SK-N-SH (cell line): ENCODE data around the gene EN2. TPM values are rescaled to one million over a fixed set of nuclear protein-coding genes. Genes with fewer than 3 reads are reported as not detected.

ENCODE experiments used
- CTCF ChIA-PET: fragments of 300-600, 350-600 bp; formaldehyde crosslinking; extraction: SDS; loops from one replicate; lab custom pipeline; 2021; lab: Yijun Ruan, JAX
- POLR2A ChIA-PET: fragments of 350-600 bp; sonication (Branson Sonifier 250); formaldehyde crosslinking; extraction: SDS; loops from one replicate; lab custom pipeline; 2020; ENCODE audit warnings: antibody characterized with exemption, inconsistent platforms; lab: Yijun Ruan, JAX
- DNase-seq: peaks from one replicate; pipeline ENCODE4 v3.0.0; 2012
- H2AFZ ChIP-seq: fragments of 200-600 bp; sonication (generic); 2 replicates; pipeline ENCODE4 v1.8.1; 2016; ENCODE audit warnings: antibody characterized with exemption, mild to moderate bottlenecking, low read depth
- H3F3A ChIP-seq: fragments of 200-600 bp; sonication (generic); replicated peaks from 2 replicates; pipeline ENCODE3; 2016; ENCODE audit warnings: antibody characterized with exemption, mild to moderate bottlenecking; ENCODE audit not compliant: insufficient read depth
- H3K27ac ChIP-seq, 2 experiments: fragments of 200-500 bp in 1 of 2; fragments of 200-600 bp in 1 of 2; sonication (Bioruptor generic) in 1 of 2; sonication (generic), shearing (Covaris generic) in 1 of 2; 2 replicates each; pipeline versions ENCODE4 v1.5.1 to v1.6.1; 2014 to 2016; ENCODE audit warnings: low read depth in 2 of 2, inconsistent platforms in 1 of 2, low read length in 1 of 2, mild to moderate bottlenecking in 1 of 2, mixed read lengths in 1 of 2
- H3K27me3 ChIP-seq: fragments of 200-600 bp; sonication (generic), shearing (Covaris generic); 2 replicates; pipeline ENCODE4 v1.6.1; 2016; ENCODE audit warnings: mixed run types; ENCODE audit not compliant: insufficient read depth
- H3K36me3 ChIP-seq, 2 experiments: fragments of 200-500 bp in 1 of 2; fragments of 200-600 bp in 1 of 2; sonication (Bioruptor generic) in 1 of 2; sonication (generic) in 1 of 2; replicated peaks in 1 of 2; 2 replicates each; pipeline versions ENCODE3 to v1.5.1; 2014 to 2016; ENCODE audit warnings: low read length in 1 of 2, mild to moderate bottlenecking in 1 of 2; ENCODE audit not compliant: insufficient read depth in 2 of 2, control insufficient read depth in 1 of 2
- H3K4me1 ChIP-seq, 2 experiments: fragments of 200-500 bp in 1 of 2; fragments of 200-600 bp in 1 of 2; sonication (Bioruptor generic) in 1 of 2; sonication (generic), shearing (Covaris generic) in 1 of 2; 2 replicates each; pipeline versions ENCODE4 v1.5.1 to v1.6.1; 2014 to 2016; ENCODE audit warnings: low read depth in 1 of 2, low read length in 1 of 2, mixed run types in 1 of 2; ENCODE audit not compliant: insufficient read depth in 2 of 2, control insufficient read depth in 1 of 2
- H3K4me2 ChIP-seq: fragments of 200-600 bp; sonication (generic), shearing (Covaris generic); 2 replicates; pipeline ENCODE4 v1.6.1; 2017; ENCODE audit warnings: mixed run types
- H3K4me3 ChIP-seq, 2 experiments: fragments of 200-500 bp in 1 of 2; fragments of 200-600 bp in 1 of 2; sonication (Bioruptor generic) in 1 of 2; sonication (generic), shearing (Covaris generic) in 1 of 2; 2 replicates each; pipeline versions ENCODE4 v1.5.1 to v1.8.1; 2014 to 2016; ENCODE audit warnings: low read depth in 2 of 2, inconsistent platforms in 1 of 2, low read length in 1 of 2, mild to moderate bottlenecking in 1 of 2, mixed read lengths in 1 of 2, moderate library complexity in 1 of 2
- H3K79me2 ChIP-seq: fragments of 200-600 bp; sonication (generic); 2 replicates; pipeline ENCODE4 v1.8.1; 2017; ENCODE audit warnings: mild to moderate bottlenecking; ENCODE audit not compliant: insufficient read depth
- H3K9ac ChIP-seq: fragments of 200-600 bp; sonication (generic); 2 replicates; pipeline ENCODE4 v1.6.1; 2017; ENCODE audit warnings: mixed run types
- H3K9me2 ChIP-seq: fragments of 200-600 bp; sonication (generic); 2 replicates; pipeline ENCODE4 v1.6.1; 2017; ENCODE audit warnings: mixed run types
- H3K9me3 ChIP-seq: fragments of 200-600 bp; sonication (generic); 2 replicates; pipeline ENCODE4 v1.6.1; 2017; ENCODE audit warnings: mixed run types, mild to moderate bottlenecking, moderate library complexity
- H4K20me1 ChIP-seq: fragments of 200-600 bp; sonication (generic); 2 replicates; pipeline ENCODE4 v1.6.1; 2017; ENCODE audit warnings: mild to moderate bottlenecking, mixed run types; ENCODE audit not compliant: insufficient read depth
- EZH2phosphoT487 ChIP-seq: fragments of 200-600 bp; sonication (generic); IDR thresholded peaks from 2 replicates; pipeline ENCODE4 v1.6.1; 2017; ENCODE audit warnings: low read depth, mixed run types, mild to moderate bottlenecking, antibody characterized with exemption, moderate library complexity, borderline replicate concordance
- RCOR1 ChIP-seq: fragments of 150-350 bp; IDR thresholded peaks from 2 replicates; pipeline ENCODE4 v1.6.1; 2017; ENCODE audit warnings: antibody characterized with exemption, low read length
- RXRA ChIP-seq: IDR thresholded peaks from 2 replicates; pipeline ENCODE4 v1.4.0; 2012; ENCODE audit warnings: low read depth, mild to moderate bottlenecking, borderline replicate concordance
- TAF1 ChIP-seq: IDR thresholded peaks from 2 replicates; pipeline ENCODE4 v1.6.1; 2012; ENCODE audit warnings: low read depth, mild to moderate bottlenecking, low read length, moderate library complexity, borderline replicate concordance
- TCF12 ChIP-seq: IDR thresholded peaks from 2 replicates; pipeline ENCODE4 v1.4.0; 2012
- WGBS: methylation state at CpG from one replicate; pipeline ENCODE4 v1.1.6; 2017; ENCODE audit warnings: low lambda C conversion rate; 5-methylcytosine and 5-hydroxymethylcytosine counted together
- polyA plus RNA-seq, 3 experiments: library from polyadenylated mRNA; depleted of rRNA; stranded (reverse); fragments of >200 nt; gene quantifications; 2 replicates each; pipeline ENCODE4 v1.2.3, GENCODE V29; 2012
- TF ChIP-seq, protein P1 (sequence below): fragments of 150-350 bp; IDR thresholded peaks from 2 replicates; pipeline ENCODE4 v1.6.1; 2016; ENCODE audit warnings: mild to moderate bottlenecking, low read depth, low read length

EN2 gene
- polyA plus RNA-seq, 1 of the 3 experiments (the other 2 are of a cell fraction): 0.02 TPM

DNA sequence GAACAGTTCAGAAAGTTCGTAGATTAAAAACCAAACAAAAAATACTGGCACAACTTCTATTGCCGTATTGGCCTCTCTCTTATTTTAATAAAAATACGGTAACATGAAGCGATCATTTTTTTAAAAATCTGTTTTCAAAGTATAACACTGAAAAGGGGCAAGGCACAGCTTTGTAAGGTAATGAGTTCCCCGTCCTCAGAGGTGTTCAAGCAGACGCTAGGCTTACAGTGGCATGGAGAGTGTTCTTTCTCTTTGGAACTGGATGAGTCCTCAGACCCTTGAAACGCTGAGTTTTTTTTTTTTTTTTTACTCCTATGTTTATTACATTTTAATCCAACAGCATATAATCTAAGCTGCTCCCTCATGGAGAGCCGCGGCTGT, 7.8 kb downstream of the EN2 start:
- no peak overlapping the region for H3K9ac ChIP-seq
- no peak overlapping the region for H3K27ac ChIP-seq
- ChIA-PET POLR2A (no interaction called here), CTCF (interaction anchor here (0.6 to 2.1 kb wide), 6 partner anchors 9 to 810 kb away, joined by 3 to 6 read pairs (median 3); no protein-coding TSS in a partner anchor)
- 14% methylated on average over 9 of the region's 9 CpGs for WGBS
- peak; percentile 9 for DNase-seq
- peaks cover 6% of the 10 kb centered on the region for H4K20me1 ChIP-seq
- no peaks in the 10 kb centered on the region for H3K9me2 ChIP-seq
- H2AFZ ChIP-seq: no peak overlapping the region; the same call in 1 of the 2 replicates
- H3K4me1 ChIP-seq: no peaks in the 10 kb centered on the region
- no peak overlapping the region for H3K4me2 ChIP-seq
- H3K27me3 ChIP-seq: peaks cover 100% of the 10 kb centered on the region
- TF ChIP-seq TCF12 (no peak), RCOR1 (no peak)
- TF ChIP-seq, all 33 proteins: peak for 0
- Histone ChIP-seq H3K9me3 (no peaks in the 10 kb centered on the region), H3K36me3 (no peaks in the 10 kb centered on the region), H3K79me2 (no peaks in the 10 kb centered on the region), H3K4me3 (no peak overlapping the region), H3F3A (peaks cover 9% of the 10 kb centered on the region)

DNA sequence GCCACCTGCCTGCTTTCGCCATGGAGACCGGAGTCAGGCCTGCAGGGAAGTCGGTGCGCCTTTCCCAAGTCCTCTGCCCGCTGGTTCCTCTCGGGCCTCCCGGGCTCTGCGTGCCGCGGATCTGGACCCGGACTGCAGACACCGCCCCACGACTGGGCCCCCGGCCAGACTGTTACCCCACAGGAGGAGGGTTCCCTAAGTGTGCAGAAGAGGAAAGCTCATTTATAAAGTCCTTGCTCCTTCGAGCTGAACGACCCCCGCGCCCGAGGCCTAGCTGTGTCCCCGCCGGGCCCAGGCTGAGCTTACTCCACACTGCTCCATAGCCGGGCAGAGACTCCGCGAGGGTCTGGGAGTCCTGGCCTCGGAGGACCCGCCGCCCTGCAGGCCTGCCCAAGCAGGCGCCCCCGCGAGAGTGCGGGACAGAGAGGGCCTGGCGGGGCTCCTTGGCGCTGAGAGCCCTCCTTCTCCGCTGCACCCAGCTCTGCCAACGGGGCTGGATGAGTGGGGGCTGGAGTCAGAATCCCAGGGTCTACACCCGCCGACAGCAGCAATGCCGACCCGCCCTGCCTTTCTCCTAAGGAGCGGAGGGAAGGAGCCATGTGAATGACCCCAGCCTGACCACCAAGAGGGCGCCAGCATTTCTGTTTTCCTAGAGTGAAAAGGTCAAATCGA, 8.3 kb downstream of the EN2 start:
- Histone ChIP-seq H3K36me3 (no peaks in the 10 kb centered on the region), H3K9me3 (no peaks in the 10 kb centered on the region), H3K79me2 (no peaks in the 10 kb centered on the region), H3F3A (peaks cover 9% of the 10 kb centered on the region), H3K4me2 (peak overlapping the region; percentile 55; the same call in 1 of the 2 replicates), H3K27me3 (peaks cover 100% of the 10 kb centered on the region), H4K20me1 (peaks cover 8% of the 10 kb centered on the region), H3K27ac (no peak overlapping the region), H3K9ac (no peak overlapping the region), H3K4me3 (no peak overlapping the region; a peak in 1 of 4 replicates), H3K9me2 (no peaks in the 10 kb centered on the region), H3K4me1 (no peaks in the 10 kb centered on the region), H2AFZ (no peak overlapping the region)
- DNase-seq: peak; percentile 55
- WGBS: 27% methylated on average over 28 of the region's 42 CpGs
- POLR2A ChIA-PET: no interaction called here
- CTCF ChIA-PET: interaction anchor here (0.6 to 2.1 kb wide), 8 partner anchors 10 to 809 kb away, joined by 3 to 6 read pairs (median 3); no protein-coding TSS in a partner anchor
- TF ChIP-seq TAF1 (no peak), EZH2phosphoT487 (no peak; the same call in 1 of the 2 replicates), RXRA (no peak)
- TF ChIP-seq, protein P1, sequence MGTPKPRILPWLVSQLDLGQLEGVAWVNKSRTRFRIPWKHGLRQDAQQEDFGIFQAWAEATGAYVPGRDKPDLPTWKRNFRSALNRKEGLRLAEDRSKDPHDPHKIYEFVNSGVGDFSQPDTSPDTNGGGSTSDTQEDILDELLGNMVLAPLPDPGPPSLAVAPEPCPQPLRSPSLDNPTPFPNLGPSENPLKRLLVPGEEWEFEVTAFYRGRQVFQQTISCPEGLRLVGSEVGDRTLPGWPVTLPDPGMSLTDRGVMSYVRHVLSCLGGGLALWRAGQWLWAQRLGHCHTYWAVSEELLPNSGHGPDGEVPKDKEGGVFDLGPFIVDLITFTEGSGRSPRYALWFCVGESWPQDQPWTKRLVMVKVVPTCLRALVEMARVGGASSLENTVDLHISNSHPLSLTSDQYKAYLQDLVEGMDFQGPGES: no peak
- TF ChIP-seq, all 33 proteins: peak for 0
